Neural crest cell (in vitro differentiated cells): ENCODE data around the gene NCK2. TPM values are rescaled to one million over a fixed set of nuclear protein-coding genes. Genes with fewer than 3 reads are reported as not detected.

ENCODE experiments used
- DNase-seq: peaks from one replicate; pipeline ENCODE4 v3.0.0; 2021; ENCODE audit warnings: low read depth, mixed read lengths, low spot score
- H3K27ac Mint-ChIP-seq: one replicate; pipeline ENCODE4 v1.8.0; 2021; ENCODE audit warnings: mild to moderate bottlenecking, mixed read lengths; ENCODE audit not compliant: unreplicated experiment
- H3K27me3 Mint-ChIP-seq: 2 replicates; pipeline ENCODE4 v1.8.0; 2021; ENCODE audit warnings: low read depth, mild to moderate bottlenecking, mixed read lengths
- H3K36me3 Mint-ChIP-seq: 2 replicates; pipeline ENCODE4 v1.8.0; 2021; ENCODE audit warnings: low read depth, mild to moderate bottlenecking, mixed read lengths
- H3K4me1 Mint-ChIP-seq: 2 replicates; pipeline ENCODE4 v1.8.0; 2021; ENCODE audit warnings: mixed read lengths
- H3K4me3 Mint-ChIP-seq: one replicate; pipeline ENCODE4 v1.8.0; 2021; ENCODE audit warnings: mild to moderate bottlenecking, mixed read lengths
- H3K9me3 Mint-ChIP-seq: 2 replicates; pipeline ENCODE4 v1.8.0; 2021; ENCODE audit warnings: mixed read lengths
- CTCF ChIP-seq: fragments of 200-600 bp; sonication (generic); conservative IDR thresholded peaks from 2 replicates; pipeline ENCODE4 v1.5.0; 2021; ENCODE audit warnings: antibody characterized with exemption, mild to moderate bottlenecking
- total RNA-seq: library from RNA; stranded (reverse); gene quantifications from 2 replicates; pipeline ENCODE4 v1.2.1, GENCODE V29; 2021

NCK2 gene
- total RNA-seq, 1 donor from 2014 or later = 71.9 TPM

GRCh38 chr2:105721991-105722511 is 22.7 kb upstream of the NCK2 start:
- Mint-ChIP-seq H3K36me3 (peaks cover 3% of the 10 kb centered on the region), H3K27me3 (no peaks in the 10 kb centered on the region), H3K4me3 (no peak overlapping the region)

GRCh38 chr2:105722726-105723297 is 21.9 kb upstream of the NCK2 start:
- H3K4me1 Mint-ChIP-seq = no peaks in the 10 kb centered on the region
- no peaks in the 10 kb centered on the region for H3K27me3 Mint-ChIP-seq
- H3K27ac Mint-ChIP-seq = no peak overlapping the region

More at GRCh38 chr2:105721991-105722511, 22.7 kb upstream of the NCK2 start:
- peaks cover 3% of the 10 kb centered on the region for H3K9me3 Mint-ChIP-seq
- H3K27ac Mint-ChIP-seq = no peak overlapping the region
- no peak for TF ChIP-seq CTCF
- DNase-seq = no peak
- H3K4me1 Mint-ChIP-seq = no peaks in the 10 kb centered on the region

GRCh38 chr2:105723431-105723830 is 21.3 kb upstream of the NCK2 start:
- no peaks in the 10 kb centered on the region for H3K4me1 Mint-ChIP-seq
- H3K4me3 Mint-ChIP-seq = no peak overlapping the region
- peaks cover 3% of the 10 kb centered on the region for H3K36me3 Mint-ChIP-seq
- H3K27ac Mint-ChIP-seq = no peak overlapping the region
- H3K9me3 Mint-ChIP-seq = peaks cover 3% of the 10 kb centered on the region
- no peak for DNase-seq
- TF ChIP-seq CTCF = no peak
- H3K27me3 Mint-ChIP-seq = no peaks in the 10 kb centered on the region

More at GRCh38 chr2:105722726-105723297, 21.9 kb upstream of the NCK2 start:
- H3K9me3 Mint-ChIP-seq = peaks cover 3% of the 10 kb centered on the region
- TF ChIP-seq CTCF = no peak
- H3K4me3 Mint-ChIP-seq = no peak overlapping the region
- no peak for DNase-seq
- H3K36me3 Mint-ChIP-seq = peaks cover 3% of the 10 kb centered on the region

GRCh38 chr2:105725388-105725787 is 19.3 kb upstream of the NCK2 start:
- no peaks in the 10 kb centered on the region for H3K27me3 Mint-ChIP-seq
- no peak overlapping the region for H3K27ac Mint-ChIP-seq
- peaks cover 6% of the 10 kb centered on the region for H3K9me3 Mint-ChIP-seq
- H3K4me1 Mint-ChIP-seq = no peaks in the 10 kb centered on the region
- TF ChIP-seq CTCF = no peak
- H3K36me3 Mint-ChIP-seq = peaks cover 3% of the 10 kb centered on the region
- no peak overlapping the region for H3K4me3 Mint-ChIP-seq
- no peak for DNase-seq

GRCh38 chr2:105730170-105730569 is 14.5 kb upstream of the NCK2 start:
- peaks cover 15% of the 10 kb centered on the region for H3K4me1 Mint-ChIP-seq
- peaks cover 12% of the 10 kb centered on the region for H3K9me3 Mint-ChIP-seq
- DNase-seq = no peak
- peaks cover 5% of the 10 kb centered on the region for H3K36me3 Mint-ChIP-seq
- H3K27ac Mint-ChIP-seq = no peak overlapping the region
- H3K4me3 Mint-ChIP-seq = no peak overlapping the region
- TF ChIP-seq CTCF = no peak
- no peaks in the 10 kb centered on the region for H3K27me3 Mint-ChIP-seq
